Neural progenitor cell (in vitro differentiated cells): ENCODE data around the gene ROBO2. TPM values are rescaled to one million over a fixed set of nuclear protein-coding genes. Genes with fewer than 3 reads are reported as not detected.

Experiments
- DNase-seq: peaks from one replicate; pipeline ENCODE4 v3.0.0-alpha.2; 2016; ENCODE audit warnings: low spot score
- H2AFZ ChIP-seq: fragments of 200-600 bp; sonication (generic); replicated peaks from 2 replicates; pipeline ENCODE4 v1.6.1; 2016; ENCODE audit warnings: antibody characterized with exemption
- H3F3A ChIP-seq: fragments of 200-600 bp; sonication (generic); 2 replicates; pipeline ENCODE4 v1.6.1; 2016; ENCODE audit warnings: antibody characterized with exemption, low read depth
- H3K27ac ChIP-seq: fragments of 200-600 bp; sonication (generic); 2 replicates; pipeline ENCODE4 v1.5.1; 2016; ENCODE audit warnings: mild to moderate bottlenecking
- H3K27me3 ChIP-seq: fragments of 200-600 bp; sonication (generic); 2 replicates; pipeline ENCODE4 v1.6.1; 2016; ENCODE audit warnings: mild to moderate bottlenecking, moderate library complexity
- H3K36me3 ChIP-seq: fragments of 200-600 bp; sonication (generic); 2 replicates; pipeline ENCODE4 v1.5.1; 2016
- H3K4me1 ChIP-seq: fragments of 200-600 bp; sonication (generic); 2 replicates; pipeline ENCODE4 v1.6.1; 2016; ENCODE audit warnings: mixed run types
- H3K4me2 ChIP-seq: fragments of 200-600 bp; sonication (generic); 2 replicates; pipeline ENCODE4 v1.6.1; 2016
- H3K4me3 ChIP-seq: fragments of 200-600 bp; sonication (generic); 2 replicates; pipeline ENCODE4 v1.5.1; 2016
- H3K79me2 ChIP-seq: fragments of 200-600 bp; sonication (generic); 2 replicates; pipeline ENCODE4 v1.6.1; 2016; ENCODE audit warnings: low read depth
- H3K9ac ChIP-seq: fragments of 200-600 bp; sonication (generic); 2 replicates; pipeline ENCODE4 v1.6.1; 2016
- H3K9me3 ChIP-seq: fragments of 200-600 bp; sonication (generic); 2 replicates; pipeline ENCODE4 v1.5.1; 2016; ENCODE audit warnings: low read depth
- H4K20me1 ChIP-seq: fragments of 200-600 bp; sonication (generic); 2 replicates; pipeline ENCODE4 v1.6.1; 2016; ENCODE audit warnings: low read depth
- H3K27ac Mint-ChIP-seq: 3 replicates; pipeline ENCODE4 v1.8.0; 2021; ENCODE audit warnings: mixed read lengths
- H3K27me3 Mint-ChIP-seq: 2 replicates; pipeline ENCODE4 v1.8.0; 2022; ENCODE audit warnings: low read depth, mild to moderate bottlenecking, inconsistent platforms, moderate library complexity, mixed read lengths; ENCODE audit not compliant: insufficient read depth
- H3K36me3 Mint-ChIP-seq: 3 replicates; pipeline ENCODE4 v1.8.0; 2021; ENCODE audit warnings: mixed read lengths
- H3K4me1 Mint-ChIP-seq: 3 replicates; pipeline ENCODE4 v1.8.0; 2021; ENCODE audit warnings: mixed read lengths
- H3K4me3 Mint-ChIP-seq: 3 replicates; pipeline ENCODE4 v1.8.0; 2021; ENCODE audit warnings: mild to moderate bottlenecking, moderate library complexity, mixed read lengths
- H3K9me3 Mint-ChIP-seq: 3 replicates; pipeline ENCODE4 v1.8.0; 2020; ENCODE audit warnings: mixed read lengths
- EZH2 ChIP-seq: fragments of 200-600 bp; sonication (generic); IDR thresholded peaks from 2 replicates; pipeline ENCODE4 v1.6.1; 2017; ENCODE audit warnings: antibody characterized with exemption, mild to moderate bottlenecking, moderate library complexity
- EZH2phosphoT487 ChIP-seq: fragments of 200-600 bp; sonication (generic); IDR thresholded peaks from 2 replicates; pipeline ENCODE4 v1.6.1; 2017; ENCODE audit warnings: antibody characterized with exemption
- total RNA-seq: library from RNA; depleted of rRNA; stranded (reverse); fragments of >200 nt; gene quantifications from 2 replicates; pipeline ENCODE4 v1.2.3, GENCODE V29; 2015; ENCODE audit warnings: low replicate concordance
- TF ChIP-seq, protein P1 (sequence below): fragments of 200-600 bp; sonication (generic); IDR thresholded peaks from 2 replicates; pipeline ENCODE4 v1.5.1; 2017; ENCODE audit warnings: antibody characterized with exemption, mild to moderate bottlenecking

ROBO2 gene
- total RNA-seq, 1 donor from 2014 or later = 15.0 TPM

DNA sequence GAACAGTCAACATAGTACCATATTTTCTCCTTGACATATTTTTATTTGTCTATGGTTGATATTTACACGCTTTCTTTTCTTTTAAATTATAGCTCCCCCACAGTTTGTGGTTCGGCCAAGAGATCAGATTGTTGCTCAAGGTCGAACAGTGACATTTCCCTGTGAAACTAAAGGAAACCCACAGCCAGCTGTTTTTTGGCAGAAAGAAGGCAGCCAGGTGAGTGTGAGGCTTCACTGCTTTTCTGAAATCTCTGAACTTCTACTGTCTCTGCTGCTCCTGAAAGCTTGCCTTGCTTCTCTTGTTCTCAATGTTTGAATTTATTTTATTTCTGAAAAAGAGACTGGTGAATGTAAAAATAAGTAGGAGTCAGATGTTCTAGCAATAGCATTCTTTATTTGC lies 506.3 kb downstream of the ROBO2 start:
- Mint-ChIP-seq H3K4me1 (peaks cover 3% of the 10 kb centered on the region), H3K9me3 (no peaks in the 10 kb centered on the region), H3K27ac (no peak overlapping the region), H3K36me3 (peaks cover 5% of the 10 kb centered on the region), H3K27me3 (no peaks in the 10 kb centered on the region), H3K4me3 (no peak overlapping the region)
- Histone ChIP-seq H3F3A (no peaks in the 10 kb centered on the region), H3K36me3 (no peaks in the 10 kb centered on the region), H3K9me3 (no peaks in the 10 kb centered on the region), H3K79me2 (no peaks in the 10 kb centered on the region), H3K27me3 (no peaks in the 10 kb centered on the region), H4K20me1 (no peaks in the 10 kb centered on the region), H2AFZ (no peak overlapping the region), H3K4me2 (no peak overlapping the region), H3K4me1 (peaks cover 5% of the 10 kb centered on the region), H3K4me3 (no peak overlapping the region), H3K9ac (no peak overlapping the region), H3K27ac (no peak overlapping the region)
- TF ChIP-seq EZH2phosphoT487 (no peak), EZH2 (no peak)
- TF ChIP-seq, protein P1, sequence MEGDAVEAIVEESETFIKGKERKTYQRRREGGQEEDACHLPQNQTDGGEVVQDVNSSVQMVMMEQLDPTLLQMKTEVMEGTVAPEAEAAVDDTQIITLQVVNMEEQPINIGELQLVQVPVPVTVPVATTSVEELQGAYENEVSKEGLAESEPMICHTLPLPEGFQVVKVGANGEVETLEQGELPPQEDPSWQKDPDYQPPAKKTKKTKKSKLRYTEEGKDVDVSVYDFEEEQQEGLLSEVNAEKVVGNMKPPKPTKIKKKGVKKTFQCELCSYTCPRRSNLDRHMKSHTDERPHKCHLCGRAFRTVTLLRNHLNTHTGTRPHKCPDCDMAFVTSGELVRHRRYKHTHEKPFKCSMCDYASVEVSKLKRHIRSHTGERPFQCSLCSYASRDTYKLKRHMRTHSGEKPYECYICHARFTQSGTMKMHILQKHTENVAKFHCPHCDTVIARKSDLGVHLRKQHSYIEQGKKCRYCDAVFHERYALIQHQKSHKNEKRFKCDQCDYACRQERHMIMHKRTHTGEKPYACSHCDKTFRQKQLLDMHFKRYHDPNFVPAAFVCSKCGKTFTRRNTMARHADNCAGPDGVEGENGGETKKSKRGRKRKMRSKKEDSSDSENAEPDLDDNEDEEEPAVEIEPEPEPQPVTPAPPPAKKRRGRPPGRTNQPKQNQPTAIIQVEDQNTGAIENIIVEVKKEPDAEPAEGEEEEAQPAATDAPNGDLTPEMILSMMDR = no peak
- DNase-seq = no peak

DNA sequence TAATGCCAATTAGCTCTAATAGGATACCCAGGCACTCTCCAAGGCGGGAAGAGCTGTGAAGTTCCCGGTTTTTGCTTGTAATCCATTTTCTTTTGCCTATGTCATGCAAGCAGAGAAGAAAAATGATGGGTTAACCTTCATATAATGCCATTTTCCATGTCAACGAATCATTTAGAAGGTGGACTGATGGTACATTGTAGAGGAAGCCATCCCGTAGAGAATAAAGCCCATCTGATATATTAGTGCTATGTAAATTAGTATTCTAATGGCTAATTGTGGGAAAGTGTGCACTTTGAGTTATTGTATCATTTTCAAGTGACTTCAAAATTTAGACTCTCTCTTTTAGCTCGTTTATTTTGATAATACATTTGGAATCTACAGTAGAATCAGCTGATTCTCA lies 509.1 kb downstream of the ROBO2 start:
- H3K27ac Mint-ChIP-seq = no peak overlapping the region
- no peak overlapping the region for H3K4me3 Mint-ChIP-seq
- H3K36me3 ChIP-seq = no peaks in the 10 kb centered on the region
- H3K27ac ChIP-seq = no peak overlapping the region
- peaks cover 6% of the 10 kb centered on the region for H3K36me3 Mint-ChIP-seq
- no peak overlapping the region for H3K9ac ChIP-seq
- H3F3A ChIP-seq = no peaks in the 10 kb centered on the region
- no peak for TF ChIP-seq EZH2phosphoT487
- TF ChIP-seq, protein P1 = no peak
- no peak for TF ChIP-seq EZH2
- H3K27me3 Mint-ChIP-seq = no peaks in the 10 kb centered on the region
- H3K4me1 ChIP-seq = no peaks in the 10 kb centered on the region
- H3K4me2 ChIP-seq = no peak overlapping the region
- H3K4me3 ChIP-seq = no peak overlapping the region
- H3K27me3 ChIP-seq = no peaks in the 10 kb centered on the region
- H4K20me1 ChIP-seq = no peaks in the 10 kb centered on the region
- no peaks in the 10 kb centered on the region for H3K9me3 Mint-ChIP-seq
- no peaks in the 10 kb centered on the region for H3K4me1 Mint-ChIP-seq
- H3K79me2 ChIP-seq = no peaks in the 10 kb centered on the region
- H3K9me3 ChIP-seq = no peaks in the 10 kb centered on the region
- H2AFZ ChIP-seq = no peak overlapping the region
- DNase-seq = no peak

DNA sequence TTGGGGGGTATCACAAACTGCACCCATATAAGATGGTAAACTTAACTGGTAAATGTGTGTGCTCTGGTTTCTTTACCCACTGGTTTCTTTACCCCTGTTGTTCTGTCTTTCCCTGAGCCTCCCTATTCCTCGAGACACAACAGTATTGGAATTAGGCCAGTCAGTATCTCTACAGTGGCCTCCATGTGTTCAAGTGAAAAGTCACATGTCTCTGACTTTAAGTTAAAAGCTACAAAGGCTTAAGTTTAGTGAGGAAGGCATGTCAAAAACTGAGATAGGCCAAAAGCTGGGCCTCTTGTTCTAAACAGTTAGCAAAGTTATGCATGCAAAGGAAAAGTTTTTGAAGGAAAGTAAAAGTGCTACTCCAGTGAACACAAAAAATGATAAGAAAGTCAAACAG lies 513.3 kb downstream of the ROBO2 start:
- Histone ChIP-seq H3K4me3 (no peak overlapping the region), H3K36me3 (no peaks in the 10 kb centered on the region), H2AFZ (no peak overlapping the region), H3K4me2 (no peak overlapping the region), H3K27me3 (no peaks in the 10 kb centered on the region), H3F3A (no peaks in the 10 kb centered on the region), H3K9ac (no peak overlapping the region), H3K79me2 (no peaks in the 10 kb centered on the region), H3K9me3 (no peaks in the 10 kb centered on the region), H3K4me1 (no peaks in the 10 kb centered on the region), H3K27ac (no peak overlapping the region), H4K20me1 (no peaks in the 10 kb centered on the region)
- no peak for DNase-seq
- H3K36me3 Mint-ChIP-seq = peaks cover 9% of the 10 kb centered on the region
- no peaks in the 10 kb centered on the region for H3K9me3 Mint-ChIP-seq
- no peaks in the 10 kb centered on the region for H3K27me3 Mint-ChIP-seq
- no peak overlapping the region for H3K4me3 Mint-ChIP-seq
- H3K4me1 Mint-ChIP-seq = peaks cover 5% of the 10 kb centered on the region
- no peak for TF ChIP-seq EZH2phosphoT487
- TF ChIP-seq, protein P1 = no peak
- no peak for TF ChIP-seq EZH2
- no peak overlapping the region for H3K27ac Mint-ChIP-seq

DNA sequence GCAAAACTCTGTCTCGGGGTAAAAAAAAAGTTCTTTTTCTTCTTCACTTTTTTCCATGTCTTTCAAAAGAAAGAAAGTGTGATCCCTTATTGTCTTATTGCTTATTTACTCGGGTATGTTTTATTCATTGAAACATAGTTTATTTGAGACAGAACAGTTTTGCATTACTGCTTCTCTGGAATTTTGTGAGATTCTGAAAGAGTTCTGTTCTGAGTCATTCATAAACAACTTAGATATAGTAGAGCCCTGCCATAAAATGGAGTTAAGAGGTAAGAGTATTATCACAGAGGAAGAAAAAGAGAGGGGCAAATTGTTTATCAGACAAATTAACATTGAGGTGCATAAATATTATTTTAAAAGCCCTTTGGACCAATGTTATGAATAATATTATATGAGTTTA lies 522.2 kb downstream of the ROBO2 start:
- Histone ChIP-seq H3K36me3 (no peaks in the 10 kb centered on the region), H2AFZ (no peak overlapping the region), H3K27ac (no peak overlapping the region), H3K79me2 (no peaks in the 10 kb centered on the region), H3K9me3 (no peaks in the 10 kb centered on the region), H4K20me1 (no peaks in the 10 kb centered on the region), H3F3A (no peaks in the 10 kb centered on the region), H3K4me3 (no peak overlapping the region), H3K27me3 (no peaks in the 10 kb centered on the region), H3K4me1 (no peaks in the 10 kb centered on the region), H3K4me2 (no peak overlapping the region), H3K9ac (no peak overlapping the region)
- Mint-ChIP-seq H3K4me1 (peaks cover 4% of the 10 kb centered on the region), H3K36me3 (peaks cover 4% of the 10 kb centered on the region), H3K27ac (no peak overlapping the region), H3K4me3 (no peak overlapping the region), H3K9me3 (no peaks in the 10 kb centered on the region), H3K27me3 (no peaks in the 10 kb centered on the region)
- TF ChIP-seq, protein P1 = no peak
- TF ChIP-seq EZH2 (no peak), EZH2phosphoT487 (no peak)
- no peak for DNase-seq
